H9 (cell line): ENCODE results near the gene TXLNB. TPM values are rescaled to one million over a fixed set of nuclear protein-coding genes. Genes with fewer than 3 reads are reported as not detected.
A peak's percentile ranks its signal among the peaks of the same experiment; 100 is the strongest.

ENCODE experiments used
- DNase-seq: peaks from one replicate; pipeline ENCODE4 v3.0.0-alpha.2; 2017
- H2AFZ ChIP-seq: one replicate; pipeline ENCODE4 v1.6.1; 2013; ENCODE audit warnings: mild to moderate bottlenecking, low read length, control low read depth, moderate library complexity
- H2AK5ac ChIP-seq: 2 replicates; pipeline ENCODE4 v1.6.1; 2013; ENCODE audit warnings: low read length, control low read depth, mixed read lengths; ENCODE audit not compliant: insufficient read length
- H2BK120ac ChIP-seq: one replicate; pipeline ENCODE4 v1.6.1; 2013; ENCODE audit warnings: low read depth, mild to moderate bottlenecking, low read length, control low read depth, inconsistent platforms; ENCODE audit not compliant: poor library complexity, severe bottlenecking
- H2BK12ac ChIP-seq: 2 replicates; pipeline ENCODE4 v1.6.1; 2013; ENCODE audit warnings: low read length, control low read depth, mixed read lengths, low read depth; ENCODE audit not compliant: insufficient read length
- H2BK15ac ChIP-seq: 2 replicates; pipeline ENCODE4 v1.6.1; 2013; ENCODE audit warnings: low read depth, low read length, control low read depth
- H2BK20ac ChIP-seq: one replicate; pipeline ENCODE4 v1.6.1; 2013; ENCODE audit warnings: low read depth, mild to moderate bottlenecking, low read length, control low read depth, inconsistent platforms; ENCODE audit not compliant: poor library complexity, severe bottlenecking
- H2BK5ac ChIP-seq: 2 replicates; pipeline ENCODE4 v1.6.1; 2013; ENCODE audit warnings: low read length, control low read depth, mixed read lengths; ENCODE audit not compliant: insufficient read length
- H3K14ac ChIP-seq: 2 replicates; pipeline ENCODE4 v1.6.1; 2013; ENCODE audit warnings: low read length, control low read depth; ENCODE audit not compliant: insufficient read depth
- H3K18ac ChIP-seq: 2 replicates; pipeline ENCODE4 v1.6.1; 2013; ENCODE audit warnings: low read depth, mild to moderate bottlenecking, mixed read lengths, low read length, control low read depth; ENCODE audit not compliant: insufficient read length
- H3K23ac ChIP-seq: 2 replicates; pipeline ENCODE4 v1.6.1; 2013; ENCODE audit warnings: low read length, control low read depth, mixed read lengths, low read depth; ENCODE audit not compliant: insufficient read length
- H3K23me2 ChIP-seq: 2 replicates; pipeline ENCODE4 v1.6.1; 2013; ENCODE audit warnings: low read depth, mild to moderate bottlenecking, mixed read lengths, low read length, control low read depth; ENCODE audit not compliant: insufficient read length, poor library complexity, severe bottlenecking
- H3K27ac ChIP-seq: 2 replicates; pipeline ENCODE4 v1.5.1; 2013; ENCODE audit warnings: low read length, control low read depth, mixed read lengths, low read depth; ENCODE audit not compliant: insufficient read length
- H3K27me3 ChIP-seq: 2 replicates; pipeline ENCODE4 v1.6.1; 2013; ENCODE audit warnings: low read length, control low read depth, inconsistent platforms; ENCODE audit not compliant: insufficient read depth
- H3K4ac ChIP-seq: 2 replicates; pipeline ENCODE4 v1.6.1; 2013; ENCODE audit warnings: low read depth, mild to moderate bottlenecking, control low read depth, inconsistent platforms, low read length, moderate library complexity
- H3K4me1 ChIP-seq: 2 replicates; pipeline ENCODE4 v1.6.1; 2013; ENCODE audit warnings: low read length, control low read depth, inconsistent platforms; ENCODE audit not compliant: insufficient read depth
- H3K4me2 ChIP-seq: 2 replicates; pipeline ENCODE4 v1.6.1; 2013; ENCODE audit warnings: low read length, control low read depth, mixed read lengths; ENCODE audit not compliant: insufficient read length, insufficient read depth
- H3K56ac ChIP-seq: 2 replicates; pipeline ENCODE4 v1.6.1; 2013; ENCODE audit warnings: low read depth, mild to moderate bottlenecking, mixed read lengths, low read length, control low read depth; ENCODE audit not compliant: insufficient read length
- H3K79me1 ChIP-seq: 2 replicates; pipeline ENCODE4 v1.6.1; 2013; ENCODE audit warnings: low read depth, mild to moderate bottlenecking, moderate library complexity, low read length, control low read depth, inconsistent platforms; ENCODE audit not compliant: insufficient read depth, poor library complexity, severe bottlenecking
- H3K79me2 ChIP-seq: 2 replicates; pipeline ENCODE4 v1.6.1; 2013; ENCODE audit warnings: low read length, control low read depth, inconsistent platforms; ENCODE audit not compliant: insufficient read depth
- H3K9ac ChIP-seq: 2 replicates; pipeline ENCODE4 v1.6.1; 2013; ENCODE audit warnings: low read length, control low read depth, mixed read lengths; ENCODE audit not compliant: insufficient read length; ENCODE audit errors: extremely low read depth
- H3K9me3 ChIP-seq: one replicate; pipeline ENCODE4 v1.6.1; 2013; ENCODE audit warnings: low read depth, low read length, inconsistent platforms; ENCODE audit not compliant: control insufficient read depth
- H3T11ph ChIP-seq: one replicate; pipeline ENCODE4 v1.6.1; 2013; ENCODE audit warnings: mild to moderate bottlenecking, low read length, control low read depth, inconsistent platforms
- H4K20me1 ChIP-seq: one replicate; pipeline ENCODE4 v1.6.1; 2013; ENCODE audit not compliant: control insufficient read depth, insufficient read length, insufficient read depth
- H4K5ac ChIP-seq: 2 replicates; pipeline ENCODE4 v1.6.1; 2013; ENCODE audit warnings: low read depth, mild to moderate bottlenecking, mixed read lengths, low read length, control low read depth; ENCODE audit not compliant: insufficient read length
- H4K8ac ChIP-seq: replicated peaks from 2 replicates; pipeline ENCODE4 v1.6.1; 2013; ENCODE audit warnings: low read length, control low read depth, mixed read lengths, low read depth; ENCODE audit not compliant: insufficient read length
- H4K91ac ChIP-seq: 2 replicates; pipeline ENCODE4 v1.6.1; 2013; ENCODE audit warnings: low read depth, mild to moderate bottlenecking, moderate library complexity, mixed read lengths, low read length, control low read depth; ENCODE audit not compliant: insufficient read length
- H3K27ac Mint-ChIP-seq, 3 experiments: 2 replicates in 2 of 3; 3 replicates in 1 of 3; pipeline ENCODE4 v1.8.0; 2020 to 2021; ENCODE audit warnings: mixed read lengths in 3 of 3, mild to moderate bottlenecking in 1 of 3, moderate library complexity in 1 of 3
- H3K27me3 Mint-ChIP-seq: 2 replicates; pipeline ENCODE4 v1.8.0; 2021; ENCODE audit warnings: low read depth, mild to moderate bottlenecking, moderate library complexity, mixed read lengths
- H3K36me3 Mint-ChIP-seq, 3 experiments: 2 replicates in 2 of 3; 3 replicates in 1 of 3; pipeline ENCODE4 v1.8.0; 2020 to 2021; ENCODE audit warnings: low read depth in 3 of 3, mixed read lengths in 3 of 3; ENCODE audit not compliant: insufficient read depth in 1 of 3
- H3K4me1 Mint-ChIP-seq, 2 experiments: 2 replicates each; pipeline ENCODE4 v1.8.0; 2020; ENCODE audit warnings: mixed read lengths in 2 of 2
- H3K4me3 Mint-ChIP-seq, 2 experiments: 2 replicates in 1 of 2; 3 replicates in 1 of 2; pipeline ENCODE4 v1.8.0; 2020 to 2021; ENCODE audit warnings: mild to moderate bottlenecking in 2 of 2, mixed read lengths in 2 of 2, moderate library complexity in 1 of 2
- H3K9me3 Mint-ChIP-seq, 2 experiments: 2 replicates in 1 of 2; 3 replicates in 1 of 2; pipeline ENCODE4 v1.8.0; 2020; ENCODE audit warnings: mild to moderate bottlenecking in 2 of 2, mixed read lengths in 2 of 2, moderate library complexity in 1 of 2
- CTCF ChIP-seq: fragments of 200-600 bp; sonication (generic); conservative IDR thresholded peaks from 3 replicates; pipeline ENCODE4 v1.8.0; 2021; ENCODE audit warnings: antibody characterized with exemption, mild to moderate bottlenecking
- WGBS: extraction: QIAGEN DNeasy Blood & Tissue Kit; methylation state at CpG from one replicate; pipeline ENCODE4 v1.1.7; 2013; ENCODE audit warnings: missing lambda C conversion rate, low lambda C conversion rate, mixed read lengths; ENCODE audit not compliant: insufficient read length; ENCODE audit errors: extremely low coverage; 5-methylcytosine and 5-hydroxymethylcytosine counted together
- total RNA-seq: library from RNA; stranded (reverse); gene quantifications from 2 replicates; pipeline ENCODE4 v1.2.1, GENCODE V29; 2021

TXLNB gene
- total RNA-seq, 1 experiment from 2014 or later: 0.04 TPM

- no peak overlapping the region for H2BK20ac ChIP-seq
- 0 out of 5 replicates have a peak, but pooled peaks cover 0 to 2% of the 10 kb centered on the region in 2 experiments for H3K9me3 Mint-ChIP-seq
- H3T11ph ChIP-seq: peak overlapping the region; percentile 5
- TF ChIP-seq CTCF: no peak
- H2AK5ac ChIP-seq: no peak overlapping the region
- DNase-seq: peak; percentile 70
- no peaks in the 10 kb centered on the region for H3K79me2 ChIP-seq
- no peaks in the 10 kb centered on the region for H3K9me3 ChIP-seq
- no peak overlapping the region for H3K4ac ChIP-seq
- peak overlapping the region; percentile 3 to 7; a peak in 2 of 5 replicates for H3K4me3 Mint-ChIP-seq
- no peaks in the 10 kb centered on the region for H3K27me3 ChIP-seq
- H4K20me1 ChIP-seq: no peaks in the 10 kb centered on the region
- H3K27me3 Mint-ChIP-seq: no peaks in the 10 kb centered on the region
- H3K56ac ChIP-seq: no peak overlapping the region
- peaks cover 6 to 9% of the 10 kb centered on the region in 2 experiments for H3K4me1 Mint-ChIP-seq
- peaks cover 0 to 4% (median 2%) of the 10 kb centered on the region in 3 experiments; a peak in 4 of 7 replicates for H3K36me3 Mint-ChIP-seq
- H3K79me1 ChIP-seq: no peaks in the 10 kb centered on the region
- H2AFZ ChIP-seq: no peak overlapping the region
- H4K5ac ChIP-seq: no peak overlapping the region
- H2BK5ac ChIP-seq: no peak overlapping the region
- peak overlapping the region; percentile 62; the same call in 1 of the 2 replicates for H3K14ac ChIP-seq
- no peak overlapping the region for H2BK15ac ChIP-seq
- H4K91ac ChIP-seq: no peak overlapping the region
- no peaks in the 10 kb centered on the region for H3K23me2 ChIP-seq
- no peak overlapping the region for H3K9ac ChIP-seq
- H2BK120ac ChIP-seq: peak overlapping the region; percentile 96
- no CpG with 5 or more reads among the region's 21 CpGs for WGBS
- H2BK12ac ChIP-seq: no peak overlapping the region
- no peak overlapping the region for H3K23ac ChIP-seq
- H4K8ac ChIP-seq: no peak overlapping the region
- H3K18ac ChIP-seq: peak overlapping the region; percentile 81
- H3K27ac Mint-ChIP-seq: peak overlapping the region in 2 of 3 experiments; percentile 79 to 92; a peak in 5 of 7 replicates
- peaks cover 3% of the 10 kb centered on the region; the same call in 1 of the 2 replicates for H3K4me1 ChIP-seq
- H3K4me2 ChIP-seq: no peak overlapping the region
- H3K27ac ChIP-seq: no peak overlapping the region
Observed at GRCh38 chr6:139323511-139324300, 31.9 kb upstream of the TXLNB start.
